Spleen (tissue), 11 donors: ENCODE measurements around the gene KLF16. TPM values are rescaled to one million over a fixed set of nuclear protein-coding genes. Genes with fewer than 3 reads are reported as not detected.

Experiments
- DNase-seq: peaks from one replicate; pipeline ENCODE4 v3.0.0-alpha.2; 2020
- H3K27ac ChIP-seq, 8 donors: fragments of 200-600 bp; sonication (generic) in 7 of 8; 1 replicate in 4 of 8; 2 replicates in 4 of 8; pipeline versions ENCODE4 v1.5.0 to v1.8.0; 2016 to 2021; ENCODE audit warnings: inconsistent platforms in 4 of 8, mild to moderate bottlenecking in 4 of 8, moderate library complexity in 1 of 8
- H3K27me3 ChIP-seq, 7 donors: fragments of 200-600 bp; sonication (generic) in 6 of 7; replicated peaks in 1 of 7; 1 replicate in 4 of 7; 2 replicates in 3 of 7; pipeline versions ENCODE4 v1.5.0 to v1.8.0; 2016 to 2021; ENCODE audit warnings: inconsistent platforms in 3 of 7, mild to moderate bottlenecking in 1 of 7
- H3K36me3 ChIP-seq, 6 donors: fragments of 200-600 bp; sonication (generic) in 5 of 6; 1 replicate in 4 of 6; 2 replicates in 2 of 6; pipeline versions ENCODE4 v1.5.0 to v1.8.0; 2016 to 2021; ENCODE audit warnings: inconsistent platforms in 2 of 6
- H3K4me1 ChIP-seq, 6 donors: fragments of 200-600 bp; sonication (generic) in 5 of 6; 1 replicate in 3 of 6; 2 replicates in 3 of 6; pipeline versions ENCODE4 v1.5.0 to v1.8.0; 2016 to 2021; ENCODE audit warnings: inconsistent platforms in 3 of 6
- H3K4me3 ChIP-seq, 8 donors: fragments of 200-600 bp; sonication (generic) in 7 of 8; 1 replicate in 4 of 8; 2 replicates in 4 of 8; pipeline versions ENCODE4 v1.5.0 to v1.8.0; 2016 to 2021; ENCODE audit warnings: inconsistent platforms in 4 of 8, mild to moderate bottlenecking in 4 of 8, moderate library complexity in 2 of 8
- H3K9me3 ChIP-seq, 8 donors: fragments of 200-600 bp; sonication (generic) in 7 of 8; 1 replicate in 4 of 8; 2 replicates in 4 of 8; pipeline versions ENCODE4 v1.5.0 to v1.8.0; 2016 to 2021; ENCODE audit warnings: inconsistent platforms in 4 of 8
- CTCF ChIP-seq, 11 experiments: fragments of 200-600 bp in 7 of 11; fragments of 450-650 bp in 4 of 11; sonication (generic) in 4 of 11; IDR thresholded peaks in 8 of 11; conservative IDR thresholded peaks in 3 of 11; 1 replicate in 7 of 11; 2 replicates in 4 of 11; pipeline versions ENCODE4 v1.4.0 to v1.8.0; 2016 to 2021; ENCODE audit warnings: antibody characterized with exemption in 11 of 11, inconsistent platforms in 4 of 11, mild to moderate bottlenecking in 1 of 11
- POLR2A ChIP-seq, 3 donors: fragments of 450-650 bp; IDR thresholded peaks; one replicate each; pipeline ENCODE4 v1.5.1; 2017; ENCODE audit warnings: antibody characterized with exemption in 3 of 3, mild to moderate bottlenecking in 1 of 3
- POLR2AphosphoS5 ChIP-seq, 3 donors: sonication (generic); formaldehyde crosslinking; IDR thresholded peaks; one replicate each; pipeline ENCODE4 v1.5.1; 2017; ENCODE audit warnings: antibody characterized with exemption in 3 of 3
- WGBS, 5 donors: extraction: QIAGEN DNeasy Blood & Tissue Kit in 3 of 5; methylation state at CpG; one replicate each; pipeline versions ENCODE4 v1.1.5 to v1.1.7; 2013 to 2018; 5-methylcytosine and 5-hydroxymethylcytosine counted together
- intact Hi-C: fragments of 100-400 bp; cut with DNase I; formaldehyde crosslinking; loops from one replicate; pipeline ENCODE4 v1.15.0; 2023; ENCODE audit warnings: low total_unique reads
- polyA plus RNA-seq, 3 donors: library from polyadenylated mRNA; stranded (reverse); fragments of 200-250 nt; gene quantifications; one replicate each; pipeline ENCODE4 v1.2.1, GENCODE V29; 2013
- total RNA-seq, 7 donors: library from RNA; depleted of rRNA in 3 of 7; stranded (reverse); fragments of >200 nt in 3 of 7; fragmentation: NEBNext Ultra II Directional in 4 of 7; extraction: Animal tissue kit (Norgen Biotek cat#: 25700) in 4 of 7; gene quantifications; one replicate each; pipeline versions ENCODE4 v1.1.0 to v1.2.1, GENCODE V29; 2016 to 2021
- donor health status: healthy with polysubstance abuse.
- donor health status: DM: no; HTN: no; CAD: no; lungs with moderate emphysema.
- donor health status: DM: no; HTN: no; CAD: no.
- donor health status: Bipolar disorder and iron deficiency.
- donor health status: healthy.
- donor health status: DM: no; HTN: no; CAD: no.
- donor health status: DM: yes; HTN: yes; CAD: no.

The KLF16 gene
- total and polyA plus RNA-seq, 10 donors = 7.1 to 39.0 (median 18.4) TPM

GRCh38 chr19:1854039-1854541 is 9.3 kb downstream of the KLF16 start:
- peak overlapping the region in 5 of 8 donors; percentile 94 to 99 (median 97) for H3K27ac ChIP-seq
- TF ChIP-seq CTCF (IDR thresholded peaks at IDR 0.05 in 8 of 11, conservative IDR thresholded peaks at IDR 0.05 in 3 of 11) (no peak), POLR2A (IDR thresholded peaks at IDR 0.05) (no peak), POLR2AphosphoS5 (IDR thresholded peaks at IDR 0.05) (no peak)

GRCh38 chr19:1853295-1854038 is 9.9 kb downstream of the KLF16 start:
- intact Hi-C loops = no loop called here
- Histone ChIP-seq H3K4me3 (peak overlapping the region in 2 of 8 donors; percentile 7 to 31), H3K36me3 (peaks cover 0 to 9% (median 6%) of the 10 kb centered on the region in 6 donors), H3K27me3 (no peaks in the 10 kb centered on the region), H3K9me3 (no peaks in the 10 kb centered on the region), H3K4me1 (peaks cover 53 to 97% (median 82%) of the 10 kb centered on the region in 6 donors), H3K27ac (peak overlapping the region in 7 of 8 donors; percentile 22 to 99 (median 95))
- TF ChIP-seq CTCF (IDR thresholded peaks at IDR 0.05 in 8 of 11, conservative IDR thresholded peaks at IDR 0.05 in 3 of 11) (peak; percentile 82 to 99 (median 96)), POLR2AphosphoS5 (IDR thresholded peaks at IDR 0.05) (peak; percentile 57 to 84 (median 65)), POLR2A (IDR thresholded peaks at IDR 0.05) (no peak)
- 24 to 32% (median 30%) methylated on average over 14 to 27 of the region's 27 CpGs for WGBS, 5 donors
- DNase-seq = peak; percentile 95

More at GRCh38 chr19:1854039-1854541, 9.3 kb downstream of the KLF16 start:
- Histone ChIP-seq H3K4me1 (peaks cover 56 to 98% (median 84%) of the 10 kb centered on the region in 6 donors), H3K4me3 (peak overlapping the region in 2 of 8 donors; percentile 7 to 82), H3K27me3 (no peaks in the 10 kb centered on the region), H3K9me3 (no peaks in the 10 kb centered on the region), H3K36me3 (peaks cover 0 to 9% (median 6%) of the 10 kb centered on the region in 6 donors)
- 73 to 82% (median 76%) methylated on average over 6 to 16 of the region's 16 CpGs for WGBS, 5 donors
- peak; percentile 81 for DNase-seq
- intact Hi-C loops = no loop called here

GRCh38 chr19:1852581-1853128 is 10.7 kb downstream of the KLF16 start:
- DNase-seq = peak; percentile 80
- peaks cover 46 to 92% (median 75%) of the 10 kb centered on the region in 6 donors for H3K4me1 ChIP-seq
- no peaks in the 10 kb centered on the region for H3K27me3 ChIP-seq
- H3K4me3 ChIP-seq = no peak overlapping the region
- 54 to 70% (median 61%) methylated on average over 8 to 9 of the region's 9 CpGs for WGBS, 5 donors
- H3K27ac ChIP-seq = peak overlapping the region in 3 of 8 donors; percentile 95 to 99 (median 97)
- H3K9me3 ChIP-seq = no peaks in the 10 kb centered on the region
- peaks cover 0 to 9% (median 6%) of the 10 kb centered on the region in 6 donors for H3K36me3 ChIP-seq
- intact Hi-C loops = no loop called here
- TF ChIP-seq POLR2AphosphoS5 (IDR thresholded peaks at IDR 0.05) (no peak), CTCF (IDR thresholded peaks at IDR 0.05 in 8 of 11, conservative IDR thresholded peaks at IDR 0.05 in 3 of 11) (no peak), POLR2A (IDR thresholded peaks at IDR 0.05) (no peak)
